ENCODE data around the gene LUZP2.

- TF ChIP-seq CTCF (IDR thresholded peaks at IDR 0.05; ENCODE audit: low read depth, low read length, poor library complexity, severe bottlenecking) (no peak), EZH2phosphoT487 (IDR thresholded peaks at IDR 0.05; ENCODE audit: borderline replicate concordance, low read length) (no peak)
Measured at GRCh38 chr11:24567380-24567779, 70.5 kb downstream of the LUZP2 start.

Measured in DOHH2 (cell line).